Pancreas (tissue), 10 donors: ENCODE data around the gene ATP13A3. TPM values are rescaled to one million over a fixed set of nuclear protein-coding genes. Genes with fewer than 3 reads are reported as not detected.

Experiments
- ATAC-seq, 4 donors: fragments of 200-7000 bp; cut with Tn5 transposase; one replicate each; pipeline versions ENCODE4 v1.8.0 to v1.9.1; 2020; ENCODE audit warnings: mild to moderate bottlenecking in 4 of 4, moderate library complexity in 4 of 4
- DNase-seq, 6 donors: peaks; one replicate each; pipeline ENCODE4 v3.0.0-alpha.2; 2020
- FAIRE-seq: peaks from 2 replicates; lab custom pipeline; 2012; peaks lifted over from hg19 to GRCh38; lab: Jason Lieb, UNC
- H3K27ac ChIP-seq, 4 donors: fragments of 200-600 bp; sonication (generic); 1 replicate in 3 of 4; 2 replicates in 1 of 4; pipeline versions ENCODE4 v1.5.0 to v1.8.0; 2020
- H3K27me3 ChIP-seq, 4 donors: fragments of 200-600 bp; one replicate each; pipeline ENCODE4 v1.8.0; 2021
- H3K36me3 ChIP-seq, 3 donors: fragments of 200-600 bp; sonication (generic) in 1 of 3; one replicate each; pipeline versions ENCODE4 v1.5.0 to v1.8.0; 2020 to 2021
- H3K4me1 ChIP-seq, 3 donors: fragments of 200-600 bp; one replicate each; pipeline ENCODE4 v1.8.0; 2021
- H3K4me3 ChIP-seq, 4 donors: fragments of 200-600 bp; sonication (generic) in 2 of 4; one replicate each; pipeline versions ENCODE4 v1.5.0 to v1.8.0; 2020 to 2021
- H3K9me3 ChIP-seq, 4 donors: fragments of 200-600 bp; one replicate each; pipeline ENCODE4 v1.8.0; 2021
- WGBS, 2 donors: extraction: QIAGEN DNeasy Blood & Tissue Kit; methylation state at CpG; one replicate each; pipeline ENCODE4 v1.1.7; 2013; 5-methylcytosine and 5-hydroxymethylcytosine counted together
- intact Hi-C, 3 donors: fragments of 100-400 bp; cut with DNase I; formaldehyde crosslinking; loops; one replicate each; pipeline versions ENCODE4 v1.11.1 to v1.14.2; 2022
- polyA plus RNA-seq, 2 donors: library from polyadenylated mRNA; stranded (reverse); fragments of 200-250 nt; gene quantifications; one replicate each; pipeline ENCODE4 v1.2.3, GENCODE V29; 2013
- total RNA-seq, 6 donors: library from RNA; stranded (reverse); fragmentation: NEBNext Ultra II Directional in 4 of 6; extraction: Animal tissue kit (Norgen Biotek cat#: 25700) in 4 of 6; gene quantifications; one replicate each; pipeline versions ENCODE4 v1.2.1 to v1.2.4, GENCODE V29; 2021 to 2023
- TF ChIP-seq, protein P1 (sequence below), 4 donors: fragments of 200-600 bp; sonication (generic) in 3 of 4; IDR thresholded peaks; one replicate each; pipeline versions ENCODE4 v1.5.0 to v1.8.0; 2021; ENCODE audit warnings: antibody characterized with exemption in 4 of 4
- donor health status: healthy with polysubstance abuse.
- donor health status: DM: no; HTN: no; CAD: no; lungs with moderate emphysema.
- donor health status: DM: no; HTN: no; CAD: no.
- donor health status: control.
- donor health status: control.
- donor health status: Bipolar disorder and iron deficiency.
- donor health status: DM: yes; HTN: yes; CAD: no.
- donor health status: DM: no; HTN: no; CAD: no.
- donor health status: DM: no; HTN: no; CAD: no.
- donor health status: DM: yes; HTN: yes; CAD: no.

ATP13A3 gene
- total and polyA plus RNA-seq, 8 donors, result 9.3 to 66.6 (median 24.7) TPM

DNA sequence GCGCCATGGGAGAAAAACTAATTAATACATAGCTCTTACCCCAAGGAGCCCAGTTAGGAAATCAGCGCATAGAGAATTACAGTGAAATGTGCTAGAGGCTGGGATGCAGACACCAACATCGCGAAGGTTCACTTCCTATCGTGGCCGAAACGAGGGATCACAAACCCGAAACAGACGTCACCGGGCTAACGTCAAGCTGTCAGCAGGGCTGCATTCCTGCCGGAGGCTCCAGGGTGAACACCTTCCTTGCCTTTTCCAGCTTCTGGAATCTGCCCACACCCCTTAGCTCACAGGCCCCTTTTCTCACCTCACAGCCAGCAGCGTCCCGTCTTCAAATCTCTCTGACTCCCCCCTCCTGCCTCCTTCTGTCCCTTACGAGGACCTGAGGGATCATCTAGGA lies 100.7 kb downstream of the ATP13A3 start:
- WGBS, 2 donors, result 80 to 83% methylated on average over 15 of the region's 15 CpGs
- FAIRE-seq, result no peak
- no peaks in the 10 kb centered on the region for H3K9me3 ChIP-seq
- intact Hi-C loops, result no loop called here
- no peaks in the 10 kb centered on the region for H3K27me3 ChIP-seq
- H3K36me3 ChIP-seq, result no peaks in the 10 kb centered on the region
- no peak for DNase-seq
- no peak overlapping the region for H3K27ac ChIP-seq
- TF ChIP-seq, protein P1, sequence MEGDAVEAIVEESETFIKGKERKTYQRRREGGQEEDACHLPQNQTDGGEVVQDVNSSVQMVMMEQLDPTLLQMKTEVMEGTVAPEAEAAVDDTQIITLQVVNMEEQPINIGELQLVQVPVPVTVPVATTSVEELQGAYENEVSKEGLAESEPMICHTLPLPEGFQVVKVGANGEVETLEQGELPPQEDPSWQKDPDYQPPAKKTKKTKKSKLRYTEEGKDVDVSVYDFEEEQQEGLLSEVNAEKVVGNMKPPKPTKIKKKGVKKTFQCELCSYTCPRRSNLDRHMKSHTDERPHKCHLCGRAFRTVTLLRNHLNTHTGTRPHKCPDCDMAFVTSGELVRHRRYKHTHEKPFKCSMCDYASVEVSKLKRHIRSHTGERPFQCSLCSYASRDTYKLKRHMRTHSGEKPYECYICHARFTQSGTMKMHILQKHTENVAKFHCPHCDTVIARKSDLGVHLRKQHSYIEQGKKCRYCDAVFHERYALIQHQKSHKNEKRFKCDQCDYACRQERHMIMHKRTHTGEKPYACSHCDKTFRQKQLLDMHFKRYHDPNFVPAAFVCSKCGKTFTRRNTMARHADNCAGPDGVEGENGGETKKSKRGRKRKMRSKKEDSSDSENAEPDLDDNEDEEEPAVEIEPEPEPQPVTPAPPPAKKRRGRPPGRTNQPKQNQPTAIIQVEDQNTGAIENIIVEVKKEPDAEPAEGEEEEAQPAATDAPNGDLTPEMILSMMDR (IDR thresholded peaks at IDR 0.05), result no peak
- ATAC-seq, result no peak
- no peak overlapping the region for H3K4me3 ChIP-seq
- H3K4me1 ChIP-seq, result no peaks in the 10 kb centered on the region

DNA sequence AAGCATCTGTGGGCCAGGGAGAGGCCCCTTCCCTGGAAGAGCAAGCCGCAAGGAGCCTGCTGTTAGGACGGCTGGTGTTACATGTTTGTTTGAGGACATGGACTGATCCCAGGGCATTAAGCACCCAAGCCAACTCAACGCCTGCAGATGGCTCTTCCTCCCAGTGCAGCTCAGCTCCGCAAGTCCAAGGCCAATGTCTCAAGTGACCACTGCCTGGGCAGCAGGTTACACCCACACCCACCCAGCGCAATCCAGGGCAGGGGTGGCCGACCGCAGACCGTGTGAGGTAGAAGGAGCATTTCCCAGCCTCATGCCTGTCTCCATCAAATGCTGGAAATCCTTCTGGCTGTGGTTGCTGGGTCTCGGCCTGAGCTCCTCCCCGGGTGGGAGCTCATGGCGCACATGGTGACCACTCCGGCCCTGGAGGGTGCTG lies 102.2 kb downstream of the ATP13A3 start:
- Histone ChIP-seq H3K27me3 (no peaks in the 10 kb centered on the region), H3K4me3 (no peak overlapping the region), H3K27ac (no peak overlapping the region), H3K9me3 (no peaks in the 10 kb centered on the region), H3K36me3 (no peaks in the 10 kb centered on the region), H3K4me1 (no peaks in the 10 kb centered on the region)
- TF ChIP-seq, protein P1 (IDR thresholded peaks at IDR 0.05), result no peak
- DNase-seq, result no peak
- FAIRE-seq, result no peak
- intact Hi-C loops, result no loop called here
- WGBS, 2 donors, result 83 to 90% methylated on average over 12 of the region's 12 CpGs
- ATAC-seq, result no peak

DNA sequence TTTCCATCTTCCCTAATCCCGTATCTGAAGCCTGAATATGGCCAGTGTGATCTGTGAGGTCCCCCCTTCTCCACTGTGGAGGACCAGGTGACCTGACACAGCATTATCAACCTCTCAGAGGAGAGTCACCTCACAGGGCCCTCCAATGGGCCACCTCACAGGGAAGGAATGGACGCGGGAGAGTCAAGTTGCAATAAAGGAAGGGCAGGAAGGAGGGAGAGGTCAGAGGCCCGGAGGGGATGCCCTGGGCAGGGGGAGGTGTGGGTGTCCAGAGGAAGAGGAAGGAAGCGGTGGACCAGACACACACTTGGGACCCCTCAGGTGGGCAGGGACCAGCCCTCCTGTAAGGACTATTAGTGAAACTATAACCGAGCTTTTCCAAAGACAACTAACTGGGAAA lies 102.6 kb downstream of the ATP13A3 start:
- Histone ChIP-seq H3K36me3 (no peaks in the 10 kb centered on the region), H3K9me3 (no peaks in the 10 kb centered on the region), H3K27ac (no peak overlapping the region), H3K4me3 (no peak overlapping the region), H3K4me1 (no peaks in the 10 kb centered on the region), H3K27me3 (no peaks in the 10 kb centered on the region)
- TF ChIP-seq, protein P1 (IDR thresholded peaks at IDR 0.05), result no peak
- no peak for ATAC-seq
- FAIRE-seq, result no peak
- intact Hi-C loops, result no loop called here
- DNase-seq, result no peak
- WGBS, 2 donors, result 73 to 80% methylated on average over 6 of the region's 6 CpGs

DNA sequence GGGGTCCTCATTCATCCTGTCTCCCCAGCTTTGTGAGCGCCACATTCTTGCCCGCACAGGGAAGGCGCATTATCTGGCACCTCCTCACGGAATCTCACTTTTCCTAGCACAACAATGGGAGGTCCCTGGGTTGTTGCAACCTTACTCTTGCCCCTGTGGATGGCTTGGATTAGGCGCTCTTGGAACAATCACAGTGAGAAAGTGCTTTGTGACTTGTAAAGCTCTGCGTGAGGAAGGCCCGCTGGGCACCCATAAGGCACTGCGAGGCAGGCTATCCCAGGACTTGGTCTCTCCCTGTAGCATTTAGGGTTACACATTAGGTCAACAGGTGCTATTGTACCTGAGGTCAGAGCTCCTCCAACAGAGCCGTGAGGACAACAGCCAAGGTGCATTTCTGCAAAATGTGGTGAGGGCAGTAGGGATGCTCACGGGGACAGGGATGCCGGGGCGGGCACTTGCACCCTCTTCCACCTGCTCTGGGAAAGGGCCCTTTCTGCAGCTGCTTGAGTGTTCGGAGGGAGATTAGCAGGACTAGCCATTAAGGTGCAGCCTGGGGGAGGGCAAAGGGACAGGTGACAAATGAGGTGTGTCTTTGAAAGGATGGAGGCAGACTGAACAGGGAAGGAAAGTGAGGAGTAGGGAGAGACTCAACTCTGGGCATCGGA lies 103.4 kb downstream of the ATP13A3 start:
- Histone ChIP-seq H3K4me3 (no peak overlapping the region), H3K4me1 (no peaks in the 10 kb centered on the region), H3K9me3 (no peaks in the 10 kb centered on the region), H3K27me3 (no peaks in the 10 kb centered on the region), H3K27ac (no peak overlapping the region), H3K36me3 (no peaks in the 10 kb centered on the region)
- intact Hi-C loops, result no loop called here
- FAIRE-seq (no peak), ATAC-seq (no peak), DNase-seq (no peak)
- TF ChIP-seq, protein P1 (IDR thresholded peaks at IDR 0.05), result no peak
- WGBS, 2 donors, result 79 to 81% methylated on average over 14 of the region's 14 CpGs

DNA sequence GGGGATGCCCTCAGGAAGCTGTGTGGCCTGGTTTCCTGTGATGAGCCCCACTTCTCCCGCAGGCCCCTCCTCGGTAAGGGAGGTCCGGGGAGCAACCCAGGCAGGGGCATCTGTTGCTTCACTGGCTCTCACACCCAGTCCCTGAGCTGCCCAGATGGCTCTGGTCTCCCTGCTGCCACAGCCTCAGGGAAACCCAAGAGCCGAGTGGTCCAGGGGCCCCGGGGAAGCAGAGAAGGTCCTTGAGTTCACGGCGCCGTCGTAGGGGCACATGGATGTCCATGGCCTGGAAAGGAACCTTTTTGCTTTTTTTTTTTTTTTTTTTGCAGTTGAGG lies 103.9 kb downstream of the ATP13A3 start:
- Histone ChIP-seq H3K36me3 (no peaks in the 10 kb centered on the region), H3K4me3 (no peak overlapping the region), H3K27ac (no peak overlapping the region), H3K9me3 (no peaks in the 10 kb centered on the region), H3K27me3 (no peaks in the 10 kb centered on the region), H3K4me1 (no peaks in the 10 kb centered on the region)
- intact Hi-C loops, result no loop called here
- FAIRE-seq, result no peak
- no peak for DNase-seq
- no peak for ATAC-seq
- TF ChIP-seq, protein P1 (IDR thresholded peaks at IDR 0.05), result no peak
- 79 to 83% methylated on average over 9 of the region's 9 CpGs for WGBS, 2 donors
